Choroid plexus epithelial cell (primary cell): ENCODE results near the gene TP53I3.

ENCODE experiments used
- DNase-seq: peaks from one replicate; pipeline ENCODE4 v3.0.0-alpha.2; 2010; ENCODE audit warnings: low read depth
- H3K4me3 ChIP-seq: 2 replicates; pipeline ENCODE4 v1.5.1; 2011; ENCODE audit warnings: low read depth, mild to moderate bottlenecking, control low read depth, low read length, moderate library complexity
- CTCF ChIP-seq: conservative IDR thresholded peaks from 2 replicates; pipeline ENCODE4 v1.5.1; 2011; ENCODE audit warnings: low read depth, mild to moderate bottlenecking, control low read depth, inconsistent platforms, low read length, moderate library complexity

The TP53I3 gene, protein sequence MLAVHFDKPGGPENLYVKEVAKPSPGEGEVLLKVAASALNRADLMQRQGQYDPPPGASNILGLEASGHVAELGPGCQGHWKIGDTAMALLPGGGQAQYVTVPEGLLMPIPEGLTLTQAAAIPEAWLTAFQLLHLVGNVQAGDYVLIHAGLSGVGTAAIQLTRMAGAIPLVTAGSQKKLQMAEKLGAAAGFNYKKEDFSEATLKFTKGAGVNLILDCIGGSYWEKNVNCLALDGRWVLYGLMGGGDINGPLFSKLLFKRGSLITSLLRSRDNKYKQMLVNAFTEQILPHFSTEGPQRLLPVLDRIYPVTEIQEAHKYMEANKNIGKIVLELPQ

DNA sequence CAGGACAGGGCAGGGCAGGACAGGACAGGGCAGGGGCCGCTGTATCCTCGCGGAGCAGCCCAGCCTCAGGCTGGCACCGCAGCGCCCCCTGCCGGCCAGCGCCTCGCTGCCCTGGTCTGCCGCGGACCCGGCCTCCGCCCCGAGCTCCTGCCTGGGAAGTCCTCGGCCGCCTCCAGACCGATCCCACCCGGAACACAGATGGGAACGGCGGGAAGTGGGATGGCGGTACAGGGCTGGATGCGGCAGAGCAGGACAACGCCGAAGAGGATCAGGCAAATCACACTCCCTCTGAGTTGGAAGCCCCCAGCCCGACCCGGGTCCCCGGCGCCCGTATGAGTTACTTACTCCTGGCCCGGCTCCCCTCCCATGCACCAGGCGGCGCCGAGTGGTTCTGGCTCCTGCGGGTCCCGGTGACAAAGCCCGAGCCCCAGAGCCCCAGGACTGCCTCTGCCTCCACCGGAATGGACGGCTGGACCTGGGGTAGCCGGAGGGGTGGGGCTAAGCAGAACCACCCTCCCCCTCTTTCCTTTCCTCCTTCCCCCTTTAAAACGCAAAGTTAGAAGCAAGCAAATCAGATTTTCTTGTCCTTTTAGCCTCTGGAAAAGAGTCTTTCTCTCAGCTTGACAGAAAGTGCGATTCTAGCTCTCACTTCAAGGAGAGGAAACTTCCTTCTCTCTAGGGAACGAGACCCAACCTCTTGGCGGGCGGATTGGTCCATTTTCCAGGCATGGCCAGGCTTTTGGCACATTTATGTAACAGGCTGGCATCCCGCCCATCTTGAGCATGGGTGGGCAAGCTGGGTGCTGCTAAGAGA lies at the start of gene TP53I3:
Gene TP53I3 (minus strand): TSS at position 449 of the 814 bp plus-strand sequence. CDS start 508 bp downstream, outside the sequence.
- TF ChIP-seq CTCF: peak; percentile 41

DNA sequence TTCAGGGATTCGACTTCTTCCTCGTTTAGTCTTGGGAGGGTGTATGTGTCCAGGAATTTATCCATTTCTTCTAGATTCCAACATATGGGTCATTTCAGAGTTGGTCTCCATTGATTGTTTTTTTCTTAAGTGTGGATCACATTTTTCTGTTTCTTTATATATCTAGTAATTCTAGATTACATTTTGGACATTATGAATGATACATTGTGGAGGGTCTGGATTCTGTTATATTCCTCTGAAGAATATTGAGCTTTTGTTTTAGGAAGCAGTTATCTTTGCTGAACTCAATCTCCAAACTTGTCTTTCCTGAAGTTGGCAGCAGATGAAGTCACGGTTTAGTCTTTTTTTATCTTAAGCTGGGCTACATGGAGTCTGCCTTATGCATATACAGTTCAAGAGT lies 47.9 kb upstream of the TP53I3 start:
- no peak overlapping the region for H3K4me3 ChIP-seq
- no peak for DNase-seq
- no peak for TF ChIP-seq CTCF

More for the DNA sequence above, at the start of gene TP53I3:
- H3K4me3 ChIP-seq: peak within 1 kb of the TSS; percentile 77
- peak; percentile 90 for DNase-seq

DNA sequence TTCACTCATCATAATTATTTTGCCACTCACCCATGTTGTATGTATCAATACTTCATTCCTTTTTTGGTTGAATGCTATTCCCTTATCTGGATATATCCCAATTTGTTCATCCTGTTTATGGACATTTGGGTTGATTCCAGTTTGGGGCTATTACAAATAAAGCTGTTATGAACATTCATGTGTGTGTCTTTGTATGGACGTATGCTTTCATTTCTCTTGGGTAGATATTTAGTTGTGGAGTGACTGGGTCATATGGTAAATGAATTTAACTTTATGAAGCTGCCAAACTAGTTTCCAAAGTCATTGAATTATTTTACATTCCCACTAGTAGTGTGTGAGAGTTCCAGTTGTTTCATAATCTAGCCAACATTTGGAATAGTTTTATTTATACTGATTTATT lies 41.3 kb upstream of the TP53I3 start:
- no peak for DNase-seq
- no peak overlapping the region for H3K4me3 ChIP-seq
- TF ChIP-seq CTCF: no peak

GRCh38 chr2:24123922-24124580 lies 39.4 kb upstream of the TP53I3 start:
- peak overlapping the region; percentile 86 for H3K4me3 ChIP-seq
- TF ChIP-seq CTCF: no peak
- no peak for DNase-seq

DNA sequence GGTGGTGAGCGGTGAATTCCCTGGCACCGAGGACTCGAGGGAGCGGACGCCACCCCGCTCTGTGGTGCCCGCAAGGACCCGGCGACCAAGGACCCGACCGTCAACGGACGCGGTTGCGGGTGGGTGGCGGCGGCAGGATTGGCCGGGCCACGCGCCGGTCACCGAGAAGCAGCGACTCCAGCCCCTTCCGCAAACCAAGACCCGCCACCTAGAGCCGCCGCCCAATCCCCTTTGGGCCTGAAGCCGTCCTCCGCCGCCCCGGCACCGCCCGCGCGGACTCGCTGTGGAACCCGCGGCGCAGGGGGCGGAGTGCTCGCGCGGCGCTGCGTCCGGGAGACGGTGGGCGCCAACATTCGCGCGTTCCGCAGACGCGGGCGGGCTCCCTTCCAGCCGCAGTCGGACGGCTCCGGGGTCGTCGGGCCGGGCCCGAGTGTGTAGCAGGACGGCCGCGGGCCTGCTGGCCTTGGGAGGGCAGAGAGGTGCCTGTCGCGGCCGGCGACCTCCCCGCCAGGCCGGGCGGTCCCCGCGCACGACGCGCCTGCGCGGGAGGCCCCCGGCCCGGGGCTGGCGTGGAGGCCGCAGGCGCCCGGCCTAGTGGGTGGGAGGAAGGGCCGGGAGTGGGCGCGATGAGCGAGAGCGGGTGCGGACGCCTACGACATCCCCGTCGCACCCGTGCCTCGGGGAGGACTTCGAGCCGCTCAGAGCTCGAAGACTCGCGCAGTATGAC lies 38.7 kb upstream of the TP53I3 start, which contains the start of the genes FAM228B and PFN4:
Gene FAM228B (plus strand): TSS at position 275 of the 727 bp plus-strand sequence. CDS start 893 bp downstream, outside the sequence.
Gene PFN4 (minus strand): TSS at position 140 of the 727 bp plus-strand sequence. CDS start 799 bp downstream, outside the sequence.
- no peak for TF ChIP-seq CTCF
- H3K4me3 ChIP-seq: peak within 1 kb of the TSS; percentile 86
- DNase-seq: peak; percentile 85
